K562 (cell line): ENCODE data around the gene TRAF1. TPM values are rescaled to one million over a fixed set of nuclear protein-coding genes. Genes with fewer than 3 reads are reported as not detected.

Experiments
- MCM5 ChIP-seq: fragments of 450-650 bp; IDR thresholded peaks from 2 replicates; pipeline ENCODE4 v1.6.1; 2016; ENCODE audit warnings: low read depth
- MYNN ChIP-seq, 2 experiments: sonication (generic); formaldehyde crosslinking in 1 of 2; IDR thresholded peaks; 2 replicates each; pipeline versions ENCODE4 v1.5.0 to v1.6.1; 2016 to 2020; ENCODE audit warnings: antibody characterized with exemption in 1 of 2, missing genetic modification reagents in 1 of 2
- PRPF4 ChIP-seq: fragments of 200-400 bp; formaldehyde crosslinking; IDR thresholded peaks from one replicate; pipeline ENCODE4 v1.6.1; 2017; ENCODE audit warnings: low read length, low read depth, mild to moderate bottlenecking; ENCODE audit not compliant: insufficient read depth, poor library complexity, severe bottlenecking
- RBM25 ChIP-seq: fragments of 200-400 bp; formaldehyde crosslinking; IDR thresholded peaks from 2 replicates; pipeline ENCODE4 v1.6.1; 2018; ENCODE audit warnings: low read length, low read depth, moderate library complexity; ENCODE audit not compliant: severe bottlenecking
- THRAP3 ChIP-seq: fragments of 450-650 bp; IDR thresholded peaks from 2 replicates; pipeline ENCODE4 v1.6.1; 2016; ENCODE audit warnings: mild to moderate bottlenecking, inconsistent platforms, borderline replicate concordance
- ZNF184 ChIP-seq: sonication (generic); formaldehyde crosslinking; IDR thresholded peaks from 2 replicates; pipeline ENCODE4 v1.5.0; 2020; ENCODE audit warnings: missing genetic modification reagents
- polyA plus RNA-seq, 8 experiments: library from polyadenylated mRNA; depleted of rRNA in 4 of 8; stranded (reverse) in 5 of 8; unstranded in 3 of 8; fragments of >200 nt; fragmentation: Nextera tagmentation in 2 of 8; fragmentation: Illumina TruSeq in 1 of 8; extraction: Ambion mirVana in 2 of 8; extraction: Trizol in 1 of 8; gene quantifications; 2 replicates each; pipeline versions ENCODE4 v1.2.1 to v1.2.3, GENCODE V29; 2011 to 2014; ENCODE audit warnings: inconsistent platforms in 1 of 8, missing spikeins in 1 of 8
- total RNA-seq, 7 experiments: library from RNA; depleted of rRNA in 6 of 7; stranded (reverse); fragments of >200 nt in 6 of 7; fragmentation: Illumina TruSeq in 2 of 7; extraction: Trizol in 2 of 7; gene quantifications; 2 replicates each; pipeline versions ENCODE4 v1.2.1 to v1.2.3, GENCODE V29; 2011 to 2021; ENCODE audit warnings: low replicate concordance in 1 of 7
- TF ChIP-seq, protein P1 (sequence below): fragments of 450-650 bp; IDR thresholded peaks from 2 replicates; pipeline ENCODE4 v1.6.1; 2016; ENCODE audit warnings: low read depth

Gene TRAF1
- total and polyA plus RNA-seq, 9 of the 15 experiments (the other 6 are each of a cell fraction or from before 2014, with no cell fraction given): 0.01 to 1.1 (median 0.04) TPM; not detected in 2

DNA sequence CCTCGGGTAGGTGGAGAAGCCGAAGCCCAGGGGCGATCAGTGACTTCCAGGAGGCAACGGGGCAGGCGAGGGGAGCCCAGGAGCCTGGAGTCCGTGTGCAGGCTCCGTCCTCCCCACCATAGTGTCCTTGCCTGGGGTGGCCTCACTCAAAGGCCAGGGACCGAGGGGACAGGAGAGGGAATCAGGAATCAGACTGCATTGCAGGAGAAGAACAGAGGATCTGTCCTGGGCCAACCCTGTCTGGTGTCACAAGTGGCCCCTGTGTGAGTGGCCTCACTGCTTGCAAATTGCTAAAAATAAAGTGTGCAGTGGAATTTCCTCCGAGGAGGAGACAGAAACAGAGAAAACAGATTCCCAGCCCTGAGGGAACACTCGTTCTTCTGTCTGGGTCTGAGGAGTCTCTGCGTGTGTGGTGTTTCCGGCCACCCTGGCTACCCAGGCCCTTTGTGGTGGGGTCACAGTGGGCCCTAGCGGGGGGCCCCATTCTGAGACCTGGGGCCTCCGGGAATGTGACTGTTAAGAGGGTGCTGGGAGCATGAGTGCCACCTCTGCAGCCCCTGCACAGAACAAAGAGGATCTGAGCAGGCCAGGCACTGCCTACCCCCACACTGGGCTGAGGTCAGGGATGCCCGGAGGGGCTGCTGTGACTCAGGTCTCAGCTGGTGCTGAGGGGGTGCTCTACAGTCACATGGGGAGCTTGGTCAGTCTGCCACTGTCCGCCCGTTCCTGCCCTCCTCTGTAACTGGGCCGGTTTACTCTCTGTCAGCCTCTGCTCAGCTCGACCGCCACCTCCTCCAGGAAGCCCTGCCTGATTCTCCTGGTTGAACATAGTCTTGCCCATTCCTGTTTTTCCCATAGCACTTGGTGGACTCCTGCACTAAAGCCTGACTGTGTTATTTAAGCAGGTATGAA lies 7.4 kb downstream of the TRAF1 start (continued):
- TF ChIP-seq, protein P1, sequence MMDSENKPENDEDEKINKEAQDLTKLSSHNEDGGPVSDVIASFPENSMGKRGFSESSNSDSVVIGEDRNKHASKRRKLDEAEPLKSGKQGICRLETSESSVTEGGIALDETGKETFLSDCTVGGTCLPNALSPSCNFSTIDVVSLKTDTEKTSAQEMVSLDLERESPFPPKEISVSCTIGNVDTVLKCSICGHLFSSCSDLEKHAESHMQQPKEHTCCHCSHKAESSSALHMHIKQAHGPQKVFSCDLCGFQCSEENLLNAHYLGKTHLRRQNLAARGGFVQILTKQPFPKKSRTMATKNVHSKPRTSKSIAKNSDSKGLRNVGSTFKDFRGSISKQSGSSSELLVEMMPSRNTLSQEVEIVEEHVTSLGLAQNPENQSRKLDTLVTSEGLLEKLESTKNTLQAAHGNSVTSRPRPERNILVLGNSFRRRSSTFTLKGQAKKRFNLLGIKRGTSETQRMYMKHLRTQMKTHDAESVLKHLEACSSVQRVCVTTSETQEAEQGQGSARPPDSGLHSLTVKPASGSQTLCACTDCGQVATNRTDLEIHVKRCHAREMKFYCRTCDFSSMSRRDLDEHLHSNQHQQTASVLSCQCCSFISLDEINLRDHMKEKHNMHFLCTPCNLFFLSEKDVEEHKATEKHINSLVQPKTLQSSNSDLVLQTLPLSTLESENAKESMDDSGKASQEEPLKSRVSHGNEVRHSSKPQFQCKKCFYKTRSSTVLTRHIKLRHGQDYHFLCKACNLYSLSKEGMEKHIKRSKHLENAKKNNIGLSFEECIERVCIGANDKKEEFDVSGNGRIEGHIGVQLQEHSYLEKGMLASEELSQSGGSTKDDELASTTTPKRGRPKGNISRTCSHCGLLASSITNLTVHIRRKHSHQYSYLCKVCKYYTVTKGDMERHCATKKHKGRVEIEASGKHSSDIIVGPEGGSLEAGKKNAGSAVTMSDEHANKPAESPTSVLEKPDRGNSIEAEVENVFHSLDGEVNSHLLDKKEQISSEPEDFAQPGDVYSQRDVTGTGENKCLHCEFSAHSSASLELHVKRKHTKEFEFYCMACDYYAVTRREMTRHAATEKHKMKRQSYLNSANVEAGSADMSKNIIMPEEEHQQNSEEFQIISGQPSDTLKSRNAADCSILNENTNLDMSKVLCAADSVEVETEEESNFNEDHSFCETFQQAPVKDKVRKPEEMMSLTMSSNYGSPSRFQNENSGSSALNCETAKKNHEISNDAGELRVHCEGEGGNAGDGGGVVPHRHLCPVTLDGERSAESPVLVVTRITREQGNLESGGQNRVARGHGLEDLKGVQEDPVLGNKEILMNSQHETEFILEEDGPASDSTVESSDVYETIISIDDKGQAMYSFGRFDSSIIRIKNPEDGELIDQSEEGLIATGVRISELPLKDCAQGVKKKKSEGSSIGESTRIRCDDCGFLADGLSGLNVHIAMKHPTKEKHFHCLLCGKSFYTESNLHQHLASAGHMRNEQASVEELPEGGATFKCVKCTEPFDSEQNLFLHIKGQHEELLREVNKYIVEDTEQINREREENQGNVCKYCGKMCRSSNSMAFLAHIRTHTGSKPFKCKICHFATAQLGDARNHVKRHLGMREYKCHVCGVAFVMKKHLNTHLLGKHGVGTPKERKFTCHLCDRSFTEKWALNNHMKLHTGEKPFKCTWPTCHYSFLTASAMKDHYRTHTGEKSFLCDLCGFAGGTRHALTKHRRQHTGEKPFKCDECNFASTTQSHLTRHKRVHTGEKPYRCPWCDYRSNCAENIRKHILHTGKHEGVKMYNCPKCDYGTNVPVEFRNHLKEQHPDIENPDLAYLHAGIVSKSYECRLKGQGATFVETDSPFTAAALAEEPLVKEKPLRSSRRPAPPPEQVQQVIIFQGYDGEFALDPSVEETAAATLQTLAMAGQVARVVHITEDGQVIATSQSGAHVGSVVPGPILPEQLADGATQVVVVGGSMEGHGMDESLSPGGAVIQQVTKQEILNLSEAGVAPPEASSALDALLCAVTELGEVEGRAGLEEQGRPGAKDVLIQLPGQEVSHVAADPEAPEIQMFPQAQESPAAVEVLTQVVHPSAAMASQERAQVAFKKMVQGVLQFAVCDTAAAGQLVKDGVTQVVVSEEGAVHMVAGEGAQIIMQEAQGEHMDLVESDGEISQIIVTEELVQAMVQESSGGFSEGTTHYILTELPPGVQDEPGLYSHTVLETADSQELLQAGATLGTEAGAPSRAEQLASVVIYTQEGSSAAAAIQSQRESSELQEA: no peak
- no peak for TF ChIP-seq PRPF4
- TF ChIP-seq THRAP3: no peak
- TF ChIP-seq MYNN (IDR thresholded peaks at IDR 0.05): no peak
- no peak for TF ChIP-seq MYNN (CRISPR knock-in tag; IDR thresholded peaks at IDR 0.05)
- TF ChIP-seq RBM25: peak; percentile 59
- TF ChIP-seq ZNF184 (CRISPR knock-in tag): no peak
- TF ChIP-seq MCM5: no peak
